CD4-positive, alpha-beta T cell (primary cell): ENCODE measurements around the gene CA7. TPM values are rescaled to one million over a fixed set of nuclear protein-coding genes. Genes with fewer than 3 reads are reported as not detected.

Experiments
- ATAC-seq: fragments of 200-7000 bp; cut with Tn5 transposase; one replicate; pipeline ENCODE4 v1.10.0; 2022; ENCODE audit warnings: mild to moderate bottlenecking; ENCODE audit not compliant: poor library complexity
- CTCF ChIA-PET: fragments of 350-600 bp; sonication (Branson Sonifier 250); formaldehyde crosslinking; loops from one replicate; lab custom pipeline; 2021; ENCODE audit warnings: antibody characterized with exemption, inconsistent platforms; lab: Charles Lee
- POLR2A ChIA-PET: fragments of 350-600 bp; sonication (Branson Sonifier 250); formaldehyde crosslinking; loops from one replicate; lab custom pipeline; 2021; ENCODE audit warnings: antibody characterized with exemption, inconsistent platforms; lab: Charles Lee
- DNase-seq, 14 experiments: peaks; one replicate each; pipeline ENCODE4 v3.0.0-alpha.2; 2013 to 2020; ENCODE audit warnings: mixed read lengths in 2 of 14
- H3K27ac ChIP-seq, 2 donors: one replicate each; pipeline versions ENCODE4 v1.5.1 to v1.7.0; 2013; ENCODE audit warnings: low read length in 2 of 2, low read depth in 1 of 2, mild to moderate bottlenecking in 1 of 2
- H3K27me3 ChIP-seq, 2 experiments: 1 replicate in 1 of 2; 2 replicates in 1 of 2; pipeline versions ENCODE4 v1.6.1 to v1.7.0; 2013; ENCODE audit warnings: low read length in 2 of 2, control low read depth in 1 of 2, mild to moderate bottlenecking in 1 of 2, moderate library complexity in 1 of 2; ENCODE audit not compliant: insufficient read depth in 2 of 2, control insufficient read depth in 1 of 2
- H3K36me3 ChIP-seq: one replicate; pipeline ENCODE4 v1.6.1; 2013; ENCODE audit warnings: low read length, control low read depth; ENCODE audit not compliant: insufficient read depth
- H3K4me1 ChIP-seq: one replicate; pipeline ENCODE4 v1.6.1; 2013; ENCODE audit warnings: low read length, control low read depth; ENCODE audit not compliant: insufficient read depth
- H3K4me3 ChIP-seq: one replicate; pipeline ENCODE4 v1.5.1; 2013; ENCODE audit warnings: mild to moderate bottlenecking, low read length, moderate library complexity
- H3K9me3 ChIP-seq, 2 experiments: 1 replicate in 1 of 2; 2 replicates in 1 of 2; pipeline versions ENCODE4 v1.6.1 to v1.7.0; 2013; ENCODE audit warnings: low read length in 2 of 2, mild to moderate bottlenecking in 2 of 2, control low read depth in 1 of 2, moderate library complexity in 1 of 2; ENCODE audit not compliant: control insufficient read depth in 1 of 2, insufficient read depth in 1 of 2
- H3K27ac Mint-ChIP-seq: one replicate; pipeline ENCODE4 v1.8.0; 2020; ENCODE audit warnings: mixed read lengths
- H3K27me3 Mint-ChIP-seq: one replicate; pipeline ENCODE4 v1.8.0; 2021; ENCODE audit warnings: mixed read lengths
- H3K36me3 Mint-ChIP-seq: one replicate; pipeline ENCODE4 v1.8.0; 2021; ENCODE audit warnings: low read depth, mixed read lengths
- H3K4me1 Mint-ChIP-seq: one replicate; pipeline ENCODE4 v1.8.0; 2021; ENCODE audit warnings: low read depth, mixed read lengths
- H3K4me3 Mint-ChIP-seq: one replicate; pipeline ENCODE4 v1.8.0; 2020; ENCODE audit warnings: mild to moderate bottlenecking, mixed read lengths
- H3K9me3 Mint-ChIP-seq: one replicate; pipeline ENCODE4 v1.8.0; 2020; ENCODE audit warnings: mixed read lengths
- CTCF ChIP-seq: fragments of 200-600 bp; IDR thresholded peaks from one replicate; pipeline ENCODE4 v1.8.0; 2022; ENCODE audit warnings: antibody characterized with exemption, mild to moderate bottlenecking
- intact Hi-C, 2 experiments: fragments of 100-400 bp; cut with DNase I in 1 of 2; cut with micrococcal nuclease in 1 of 2; formaldehyde crosslinking; loops; one replicate each; pipeline versions ENCODE4 v1.15.1 to v1.9.0; 2023 to 2025; cut with DNase I, micrococcal nuclease
- polyA plus RNA-seq, 2 donors: library from polyadenylated mRNA; unstranded; fragments of 120-200 nt; gene quantifications; one replicate each; pipeline ENCODE4 v1.2.1, GENCODE V29; 2013
- total RNA-seq, 174 experiments: library from RNA in 2 of 174; stranded (reverse) in 2 of 174; gene quantifications; one replicate each; pipeline ENCODE4 v1.2.3 and lab custom pipeline; 2021 to 2026

CA7 gene
- total RNA-seq = not detected
- not detected for polyA plus RNA-seq (2013, experiment 1 of 2)
- polyA plus RNA-seq (2013, experiment 2 of 2) = not detected
- total RNA-seq (lab: John Stamatoyannopoulos, UW) = 0 to 0.19 (median 0) reads per million in 172 experiments

GRCh38 chr16:66844342-66845079, at the start of gene CA7:
CA7 (plus strand) TSS chr16:66844414; CDS start chr16:66844488, 74 bp downstream.
- intact Hi-C loops = no loop called here
- Histone ChIP-seq H3K27me3 (peaks cover 33 to 40% of the 10 kb centered on the region in 2 experiments), H3K36me3 (no peaks in the 10 kb centered on the region), H3K9me3 (peaks cover 0 to 4% of the 10 kb centered on the region in 2 experiments), H3K4me3 (no peak within 1 kb of the TSS), H3K4me1 (peaks cover 7% of the 10 kb centered on the region), H3K27ac (no peak within 1 kb of the TSS)
- Mint-ChIP-seq H3K9me3 (no peaks in the 10 kb centered on the region), H3K4me3 (peak within 1 kb of the TSS; percentile 54), H3K27me3 (peaks cover 62% of the 10 kb centered on the region), H3K36me3 (no peaks in the 10 kb centered on the region), H3K4me1 (peaks cover 11% of the 10 kb centered on the region), H3K27ac (no peak within 1 kb of the TSS)
- DNase-seq (no peak), ATAC-seq (no peak)
- POLR2A ChIA-PET = interaction anchor here (1.2 kb wide), 1 partner anchor 14 kb away, joined by 3 read pairs; the partner anchor contains the start of gene NAE1
- CTCF ChIA-PET = no interaction called here
- no peak for TF ChIP-seq CTCF

- no peak overlapping the region for H3K4me3 ChIP-seq
- H3K9me3 ChIP-seq = peaks cover 0 to 13% of the 10 kb centered on the region in 2 experiments
- Mint-ChIP-seq H3K27ac (no peak overlapping the region), H3K9me3 (no peaks in the 10 kb centered on the region), H3K4me1 (no peaks in the 10 kb centered on the region), H3K27me3 (no peaks in the 10 kb centered on the region), H3K36me3 (peaks cover 14% of the 10 kb centered on the region), H3K4me3 (no peak overlapping the region)
- no peak for TF ChIP-seq CTCF
- DNase-seq (no peak), ATAC-seq (no peak)
- H3K27ac ChIP-seq = no peak overlapping the region
- CTCF ChIA-PET = no interaction called here
- intact Hi-C loops = no loop called here
- H3K36me3 ChIP-seq = peaks cover 19% of the 10 kb centered on the region
- H3K27me3 ChIP-seq = no peaks in the 10 kb centered on the region
- no peaks in the 10 kb centered on the region for H3K4me1 ChIP-seq
- POLR2A ChIA-PET = no interaction called here
These were observed 46.1 kb upstream of the CA7 start for GRCh38 chr16:66798161-66798560.

- intact Hi-C loops = no loop called here
- no peak for DNase-seq
- no peak overlapping the region for H3K27ac Mint-ChIP-seq
- no peaks in the 10 kb centered on the region for H3K27me3 Mint-ChIP-seq
- H3K36me3 Mint-ChIP-seq = peaks cover 41% of the 10 kb centered on the region
- Histone ChIP-seq H3K4me3 (no peak overlapping the region), H3K27ac (no peak overlapping the region), H3K36me3 (peaks cover 40% of the 10 kb centered on the region), H3K4me1 (no peaks in the 10 kb centered on the region), H3K9me3 (peaks cover 0 to 13% of the 10 kb centered on the region in 2 experiments), H3K27me3 (no peaks in the 10 kb centered on the region)
- CTCF ChIA-PET = no interaction called here
- POLR2A ChIA-PET = no interaction called here
- no peak for ATAC-seq
- no peaks in the 10 kb centered on the region for H3K9me3 Mint-ChIP-seq
- no peaks in the 10 kb centered on the region for H3K4me1 Mint-ChIP-seq
- TF ChIP-seq CTCF = no peak
- H3K4me3 Mint-ChIP-seq = no peak overlapping the region
These were observed 43.4 kb upstream of the CA7 start for GRCh38 chr16:66800856-66801255.
